ENCODE measurements around the gene GNRHR.
A peak's percentile ranks its signal among the peaks of the same experiment; 100 is the strongest.

Gene GNRHR

GRCh38 chr4:67719953-67720617, 34.1 kb downstream of the GNRHR start:
- TF ChIP-seq ZFX (IDR thresholded peaks at IDR 0.05), result no peak
- no peak for TF ChIP-seq CTCF (conservative IDR thresholded peaks at IDR 0.05)

GRCh38 chr4:67718848-67719247, 35.3 kb downstream of the GNRHR start:
- TF ChIP-seq ZFX (IDR thresholded peaks at IDR 0.05) (no peak), CTCF (conservative IDR thresholded peaks at IDR 0.05) (no peak)

More at GRCh38 chr4:67719953-67720617, 34.1 kb downstream of the GNRHR start:
- no peak overlapping the region for H3K27ac ChIP-seq

GRCh38 chr4:67717586-67717985, 36.6 kb downstream of the GNRHR start:
- H3K27ac ChIP-seq, result no peak overlapping the region
- TF ChIP-seq ZFX (IDR thresholded peaks at IDR 0.05) (no peak), CTCF (conservative IDR thresholded peaks at IDR 0.05) (no peak)

More at GRCh38 chr4:67718848-67719247, 35.3 kb downstream of the GNRHR start:
- H3K27ac ChIP-seq, result no peak overlapping the region

DNA sequence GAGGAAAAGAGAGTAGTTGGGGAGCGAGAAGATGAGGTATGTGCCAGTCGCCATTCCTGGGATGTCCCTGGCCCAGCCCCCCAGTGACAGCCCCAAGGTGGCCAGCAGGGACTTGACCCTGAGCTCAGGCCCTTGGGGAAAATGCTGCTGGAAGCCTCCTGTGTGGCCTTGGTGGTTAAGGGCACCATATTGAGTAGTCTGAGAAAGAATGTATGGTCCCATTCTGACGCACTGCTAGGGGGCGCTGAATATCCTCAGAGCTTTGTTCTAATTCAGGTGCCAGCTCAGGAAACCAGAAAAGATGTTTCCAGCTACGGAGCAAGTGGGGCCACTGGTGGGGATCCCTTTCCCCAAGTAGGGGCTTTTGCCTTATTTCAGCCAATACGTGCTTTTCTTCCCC, 39.2 kb downstream of the GNRHR start:
- H3K27ac ChIP-seq, result peak overlapping the region; percentile 83
- TF ChIP-seq CTCF (conservative IDR thresholded peaks at IDR 0.05) (peak; percentile 8), ZFX (IDR thresholded peaks at IDR 0.05) (no peak)

GRCh38 chr4:67714248-67714583, 40.0 kb downstream of the GNRHR start:
- no peak for TF ChIP-seq ZFX (IDR thresholded peaks at IDR 0.05)
- TF ChIP-seq CTCF (conservative IDR thresholded peaks at IDR 0.05), result no peak
- H3K27ac ChIP-seq, result peak overlapping the region; percentile 83

- peak overlapping the region; percentile 83 for H3K27ac ChIP-seq
- TF ChIP-seq ZFX (IDR thresholded peaks at IDR 0.05), result no peak
- no peak for TF ChIP-seq CTCF (conservative IDR thresholded peaks at IDR 0.05)
These were observed 40.5 kb downstream of the GNRHR start for GRCh38 chr4:67713529-67714247.

All from C4-2B (cell line).